Uterus (tissue), 4 donors: ENCODE data around the gene SPNS1. TPM values are rescaled to one million over a fixed set of nuclear protein-coding genes. Genes with fewer than 3 reads are reported as not detected.
"Not testable (repeated sequence)": the region's sequence is repeated elsewhere in the genome, so short reads cannot be mapped to it uniquely, and the experiment has no call there.

Source experiments
- DNase-seq, 2 donors: peaks; one replicate each; pipeline ENCODE4 v3.0.0-alpha.2; 2019 to 2020
- H3K27ac ChIP-seq, 2 donors: fragments of 200-600 bp; sonication (generic); 1 replicate in 1 of 2; 2 replicates in 1 of 2; pipeline ENCODE4 v1.5.1; 2016 to 2018
- H3K27me3 ChIP-seq, 2 donors: fragments of 200-600 bp; sonication (generic); one replicate each; pipeline ENCODE4 v1.5.1; 2018 to 2019; ENCODE audit warnings: control low read depth in 1 of 2
- H3K36me3 ChIP-seq, 2 donors: fragments of 200-600 bp; sonication (generic); one replicate each; pipeline ENCODE4 v1.5.1; 2019; ENCODE audit warnings: control low read depth in 1 of 2
- H3K4me1 ChIP-seq, 2 donors: fragments of 200-600 bp; sonication (generic); one replicate each; pipeline ENCODE4 v1.5.1; 2018 to 2019; ENCODE audit warnings: control low read depth in 1 of 2
- H3K4me3 ChIP-seq, 2 donors: fragments of 200-600 bp; sonication (generic); 1 replicate in 1 of 2; 2 replicates in 1 of 2; pipeline ENCODE4 v1.5.1; 2018 to 2019; ENCODE audit warnings: mild to moderate bottlenecking in 1 of 2
- H3K9me3 ChIP-seq, 2 donors: fragments of 200-600 bp; sonication (generic); one replicate each; pipeline ENCODE4 v1.5.1; 2019; ENCODE audit warnings: control low read depth in 1 of 2
- POLR2A ChIP-seq, 2 donors: fragments of 450-650 bp; IDR thresholded peaks; one replicate each; pipeline ENCODE4 v1.6.1; 2016; ENCODE audit warnings: antibody characterized with exemption in 2 of 2, mild to moderate bottlenecking in 1 of 2, moderate library complexity in 1 of 2
- intact Hi-C: fragments of 100-400 bp; cut with DNase I; formaldehyde crosslinking; loops from one replicate; pipeline ENCODE4 v1.15.1; 2023; ENCODE audit warnings: low total_unique reads
- total RNA-seq, 4 donors: library from RNA; depleted of rRNA in 3 of 4; stranded (reverse); fragments of >200 nt in 3 of 4; gene quantifications; one replicate each; pipeline versions ENCODE4 v1.1.0 to v1.2.4, GENCODE V29; 2014 to 2023
- TF ChIP-seq, protein P1 (sequence below), 4 experiments: fragments of 200-600 bp in 2 of 4; fragments of 450-650 bp in 2 of 4; sonication (generic) in 2 of 4; IDR thresholded peaks; one replicate each; pipeline ENCODE4 v1.5.1; 2016 to 2019; ENCODE audit warnings: antibody characterized with exemption in 4 of 4, mild to moderate bottlenecking in 2 of 4, moderate library complexity in 1 of 4
- donor health status: DM: yes; HTN: yes; CAD: no.

SPNS1 gene
- total RNA-seq, 4 donors from 2014 or later = 7.4 to 74.3 (median 25.3) TPM

DNA sequence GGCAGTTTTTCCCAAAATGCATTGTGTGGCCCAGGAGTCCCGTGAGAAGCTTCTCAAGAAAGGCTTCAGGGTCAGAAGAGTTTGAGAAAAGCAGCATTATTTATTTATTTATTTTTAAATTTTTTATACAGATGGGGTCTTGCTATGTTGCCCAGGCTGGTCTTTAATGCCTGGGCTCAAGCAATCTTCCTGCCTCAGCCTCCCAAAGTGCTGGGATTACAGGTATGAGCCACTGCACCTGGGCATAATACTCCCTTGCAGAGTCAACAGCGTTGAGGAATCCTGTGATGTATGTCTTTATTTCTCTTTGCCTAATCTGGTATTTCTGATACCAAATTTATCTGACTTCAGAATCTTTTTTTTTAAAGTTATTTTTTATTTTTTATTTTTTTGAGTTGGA lies 25.4 kb downstream of the SPNS1 start:
- H3K4me1 ChIP-seq = no peaks in the 10 kb centered on the region
- TF ChIP-seq POLR2A (IDR thresholded peaks at IDR 0.05) = no peak
- TF ChIP-seq, protein P1, sequence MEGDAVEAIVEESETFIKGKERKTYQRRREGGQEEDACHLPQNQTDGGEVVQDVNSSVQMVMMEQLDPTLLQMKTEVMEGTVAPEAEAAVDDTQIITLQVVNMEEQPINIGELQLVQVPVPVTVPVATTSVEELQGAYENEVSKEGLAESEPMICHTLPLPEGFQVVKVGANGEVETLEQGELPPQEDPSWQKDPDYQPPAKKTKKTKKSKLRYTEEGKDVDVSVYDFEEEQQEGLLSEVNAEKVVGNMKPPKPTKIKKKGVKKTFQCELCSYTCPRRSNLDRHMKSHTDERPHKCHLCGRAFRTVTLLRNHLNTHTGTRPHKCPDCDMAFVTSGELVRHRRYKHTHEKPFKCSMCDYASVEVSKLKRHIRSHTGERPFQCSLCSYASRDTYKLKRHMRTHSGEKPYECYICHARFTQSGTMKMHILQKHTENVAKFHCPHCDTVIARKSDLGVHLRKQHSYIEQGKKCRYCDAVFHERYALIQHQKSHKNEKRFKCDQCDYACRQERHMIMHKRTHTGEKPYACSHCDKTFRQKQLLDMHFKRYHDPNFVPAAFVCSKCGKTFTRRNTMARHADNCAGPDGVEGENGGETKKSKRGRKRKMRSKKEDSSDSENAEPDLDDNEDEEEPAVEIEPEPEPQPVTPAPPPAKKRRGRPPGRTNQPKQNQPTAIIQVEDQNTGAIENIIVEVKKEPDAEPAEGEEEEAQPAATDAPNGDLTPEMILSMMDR (IDR thresholded peaks at IDR 0.05) = no peak
- no peak overlapping the region for H3K27ac ChIP-seq
- intact Hi-C loops = no loop called here
- no peaks in the 10 kb centered on the region for H3K27me3 ChIP-seq
- no peak overlapping the region for H3K4me3 ChIP-seq
- no peaks in the 10 kb centered on the region for H3K36me3 ChIP-seq
- H3K9me3 ChIP-seq = no peaks in the 10 kb centered on the region
- DNase-seq = no peak

DNA sequence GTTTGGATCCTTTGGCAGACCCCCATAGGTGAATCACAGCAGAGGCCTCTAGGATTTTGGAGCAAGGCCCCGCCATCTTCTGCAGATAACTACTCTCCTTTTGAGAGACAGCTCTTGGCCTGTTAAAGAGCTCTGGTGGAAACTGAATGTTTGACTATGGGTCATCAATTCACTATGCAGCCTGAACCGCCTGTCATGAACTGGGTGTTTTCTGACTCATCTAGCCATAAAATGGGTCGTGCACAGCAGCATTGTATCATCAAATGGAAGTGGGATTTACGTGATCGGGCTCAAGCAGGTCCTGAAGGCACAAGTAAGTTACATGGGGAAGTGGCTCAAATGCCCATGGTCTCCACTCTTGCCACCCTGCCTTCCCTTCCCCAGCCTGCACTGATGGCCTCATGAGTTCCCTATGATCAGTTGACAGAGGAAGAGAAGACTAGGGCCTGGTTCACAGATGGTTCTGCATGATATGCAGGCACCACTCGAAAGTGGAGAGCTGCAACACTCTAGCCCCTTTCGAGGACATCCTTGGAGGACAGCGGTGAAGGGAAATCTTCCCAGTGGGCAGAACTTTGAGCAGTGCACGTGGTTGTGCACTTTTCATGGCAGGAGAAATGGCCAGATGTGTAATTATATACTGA lies 30.0 kb downstream of the SPNS1 start:
- H3K27ac ChIP-seq, intact Hi-C loops, H3K4me1 ChIP-seq, H3K36me3 ChIP-seq, H3K4me3 ChIP-seq, H3K9me3 ChIP-seq, H3K27me3 ChIP-seq, DNase-seq: not testable (repeated sequence)

DNA sequence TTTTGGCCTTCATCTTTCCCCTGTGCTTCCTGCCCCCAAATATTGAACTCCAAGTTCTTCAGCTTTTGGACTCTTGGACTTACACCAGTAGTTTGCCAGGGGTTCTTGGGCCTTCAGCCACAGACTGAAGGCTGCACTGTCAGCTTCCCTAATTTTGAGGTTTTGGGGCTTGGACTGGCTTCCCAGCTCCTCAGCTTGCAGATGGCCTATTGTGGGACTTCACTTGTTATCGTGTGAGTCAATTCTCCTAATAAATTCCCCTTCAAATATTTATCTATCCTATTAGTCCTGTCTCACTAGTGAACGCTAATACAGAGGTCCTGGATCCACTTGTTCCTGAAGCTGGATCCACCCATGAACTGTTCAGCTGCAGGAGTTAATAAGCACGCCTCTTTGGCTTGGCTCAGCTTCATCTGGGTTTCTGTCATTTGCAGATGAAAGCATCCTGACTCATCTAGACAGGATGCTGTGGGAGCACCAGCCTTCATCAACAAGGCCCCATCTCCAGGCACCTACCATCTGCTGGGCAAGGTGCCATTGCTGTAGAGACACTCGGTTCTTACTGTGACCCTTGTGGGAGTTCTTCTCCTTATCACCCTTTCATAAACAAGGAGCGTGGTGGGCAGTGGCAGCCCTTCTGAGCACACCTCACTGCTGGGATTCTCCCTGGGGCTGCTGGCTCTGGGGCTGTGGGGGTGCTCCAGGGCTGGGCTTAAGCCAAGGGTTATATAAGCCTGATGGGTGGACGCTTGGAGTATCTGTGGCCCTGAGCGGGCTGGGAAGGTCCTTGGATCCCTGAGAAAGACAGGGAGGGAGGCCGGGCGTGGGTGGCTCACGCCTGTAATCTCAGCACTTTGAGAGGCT lies 33.4 kb downstream of the SPNS1 start:
- Histone ChIP-seq H3K4me1 (no peaks in the 10 kb centered on the region), H3K27ac (no peak overlapping the region), H3K27me3 (no peaks in the 10 kb centered on the region), H3K4me3 (no peak overlapping the region), H3K36me3 (no peaks in the 10 kb centered on the region), H3K9me3 (no peaks in the 10 kb centered on the region)
- DNase-seq = no peak
- TF ChIP-seq, protein P1 (IDR thresholded peaks at IDR 0.05) = no peak
- no peak for TF ChIP-seq POLR2A (IDR thresholded peaks at IDR 0.05)
- intact Hi-C loops = no loop called here

DNA sequence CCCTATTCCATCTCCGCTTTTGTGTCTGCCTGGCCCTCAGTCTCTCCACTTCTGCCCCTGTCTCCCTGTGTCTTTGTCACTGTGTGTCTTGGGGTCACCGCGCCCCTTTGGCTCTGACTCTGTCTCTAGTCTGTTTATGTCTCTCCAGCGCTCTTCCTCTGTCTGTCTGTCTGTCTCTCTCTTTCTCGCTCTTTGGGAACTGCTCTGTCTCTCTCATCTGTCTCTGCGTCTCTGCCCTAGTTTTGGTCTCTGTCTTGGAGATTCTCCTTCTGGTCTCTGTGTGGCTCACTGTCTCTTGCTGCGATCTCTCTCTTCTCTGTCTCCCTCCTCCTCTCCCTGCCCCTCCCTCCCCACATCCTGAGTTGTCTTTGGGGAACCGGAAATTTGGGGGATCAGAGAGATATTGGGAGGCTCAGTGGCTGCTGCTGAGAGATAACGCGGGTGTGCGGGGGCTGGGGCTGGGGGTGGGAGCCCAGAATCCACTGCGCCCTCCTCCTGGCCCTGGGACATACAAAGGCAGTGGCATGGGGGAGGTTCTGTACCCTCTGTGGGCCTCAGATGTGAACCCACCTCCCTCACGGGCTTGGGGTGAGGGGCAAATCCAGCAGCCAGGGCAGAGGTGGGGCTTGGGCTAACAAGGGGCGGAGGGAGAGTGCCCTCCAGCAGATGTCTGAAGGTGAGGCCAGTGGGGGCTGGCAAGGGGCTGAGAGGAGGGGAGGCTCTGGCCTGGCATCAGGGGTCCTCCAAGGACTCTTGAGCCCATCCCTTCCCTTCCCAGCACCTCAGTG lies 34.7 kb downstream of the SPNS1 start:
- H3K4me3 ChIP-seq = no peak overlapping the region
- no peaks in the 10 kb centered on the region for H3K27me3 ChIP-seq
- TF ChIP-seq POLR2A (IDR thresholded peaks at IDR 0.05) = no peak
- TF ChIP-seq, protein P1 (IDR thresholded peaks at IDR 0.05) = no peak
- intact Hi-C loops = no loop called here
- H3K27ac ChIP-seq = no peak overlapping the region
- no peaks in the 10 kb centered on the region for H3K9me3 ChIP-seq
- H3K4me1 ChIP-seq = no peaks in the 10 kb centered on the region
- H3K36me3 ChIP-seq = no peaks in the 10 kb centered on the region
- no peak for DNase-seq

DNA sequence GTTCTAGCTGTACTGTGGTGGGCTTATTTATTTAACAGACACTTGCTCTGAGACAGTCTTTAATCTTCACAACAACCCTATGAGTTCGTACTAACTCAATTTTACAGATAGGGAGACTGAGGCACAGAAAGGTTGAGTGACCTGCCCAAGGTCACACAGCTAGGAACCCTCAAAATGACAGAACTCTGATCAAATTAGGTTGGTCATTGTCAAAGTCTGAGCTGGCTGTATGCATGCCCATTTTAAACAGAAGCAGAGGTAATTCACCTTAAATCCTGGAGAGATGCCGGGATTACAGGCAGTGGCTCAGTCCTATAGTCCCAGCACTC lies 35.2 kb downstream of the SPNS1 start:
- Histone ChIP-seq H3K4me1 (no peaks in the 10 kb centered on the region), H3K27me3 (no peaks in the 10 kb centered on the region), H3K36me3 (no peaks in the 10 kb centered on the region), H3K4me3 (no peak overlapping the region), H3K27ac (no peak overlapping the region), H3K9me3 (no peaks in the 10 kb centered on the region)
- intact Hi-C loops = no loop called here
- DNase-seq = no peak
- TF ChIP-seq, protein P1 (IDR thresholded peaks at IDR 0.05) = no peak
- TF ChIP-seq POLR2A (IDR thresholded peaks at IDR 0.05) = no peak
